GM19372 (cell line): Measurements from ENCODE around the gene CNTNAP5.

Source experiments
- ATAC-seq: cut with Tn5 transposase; IDR thresholded peaks from one replicate; pipeline ENCODE4 v1.9.1; 2021; ENCODE audit warnings: mild to moderate bottlenecking, low read depth, moderate library complexity; ENCODE audit not compliant: unreplicated experiment

CNTNAP5 gene

DNA sequence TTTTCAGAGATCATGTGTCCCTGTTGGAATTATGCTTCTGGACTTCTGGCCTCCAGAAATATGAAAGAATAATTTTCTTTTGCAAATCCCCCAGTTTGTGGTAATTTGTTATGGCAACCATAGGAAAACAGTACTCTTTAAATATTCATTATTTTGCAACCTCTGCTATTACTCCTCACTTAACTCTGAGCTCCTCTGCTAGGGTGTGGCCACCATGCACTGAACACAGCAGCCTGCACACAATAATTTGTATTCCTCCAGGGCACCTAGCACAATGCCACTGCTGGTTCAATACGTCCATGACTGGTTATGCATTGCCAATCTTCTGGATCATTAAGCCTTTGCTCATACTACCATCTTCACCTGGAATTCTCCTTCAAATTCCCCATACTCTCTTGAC, 232.0 kb downstream of the CNTNAP5 start:
- no peak for ATAC-seq

- ATAC-seq = no peak
These were observed 233.2 kb downstream of the CNTNAP5 start for GRCh38 chr2:124258140-124258880.

- no peak for ATAC-seq
These were observed 236.4 kb downstream of the CNTNAP5 start for GRCh38 chr2:124261456-124261855.

- ATAC-seq = no peak
These were observed 239.5 kb downstream of the CNTNAP5 start for GRCh38 chr2:124264551-124265091.

GRCh38 chr2:124267794-124268193, 242.7 kb downstream of the CNTNAP5 start:
- ATAC-seq = no peak

- ATAC-seq = no peak
These were observed 244.3 kb downstream of the CNTNAP5 start for GRCh38 chr2:124269348-124269747.

GRCh38 chr2:124272261-124272841, 247.3 kb downstream of the CNTNAP5 start:
- ATAC-seq = no peak

- no peak for ATAC-seq
These were observed 256.5 kb downstream of the CNTNAP5 start for GRCh38 chr2:124281541-124281940.

- ATAC-seq = no peak
These were observed 258.0 kb downstream of the CNTNAP5 start for GRCh38 chr2:124283096-124283495.

GRCh38 chr2:124286089-124286783, 261.1 kb downstream of the CNTNAP5 start:
- ATAC-seq = no peak

DNA sequence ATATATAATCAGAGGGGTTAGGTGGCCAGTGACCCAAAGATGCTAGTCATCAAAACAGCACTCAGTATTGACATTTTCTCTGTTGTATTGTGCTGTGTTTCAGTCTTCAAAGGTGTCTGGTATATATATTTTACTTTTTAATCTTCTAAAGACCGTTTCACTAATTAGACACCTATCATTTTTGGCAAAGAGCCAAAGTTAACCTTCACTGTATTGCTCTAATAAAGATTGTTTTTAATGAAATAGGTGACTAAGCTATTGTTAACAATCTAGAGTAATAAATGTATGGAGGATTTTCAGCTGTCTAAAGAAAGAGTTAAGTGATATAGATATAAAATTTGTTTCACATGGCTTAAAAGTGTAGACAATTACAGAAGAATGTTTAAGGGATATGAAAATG, 264.0 kb downstream of the CNTNAP5 start:
- ATAC-seq = no peak

DNA sequence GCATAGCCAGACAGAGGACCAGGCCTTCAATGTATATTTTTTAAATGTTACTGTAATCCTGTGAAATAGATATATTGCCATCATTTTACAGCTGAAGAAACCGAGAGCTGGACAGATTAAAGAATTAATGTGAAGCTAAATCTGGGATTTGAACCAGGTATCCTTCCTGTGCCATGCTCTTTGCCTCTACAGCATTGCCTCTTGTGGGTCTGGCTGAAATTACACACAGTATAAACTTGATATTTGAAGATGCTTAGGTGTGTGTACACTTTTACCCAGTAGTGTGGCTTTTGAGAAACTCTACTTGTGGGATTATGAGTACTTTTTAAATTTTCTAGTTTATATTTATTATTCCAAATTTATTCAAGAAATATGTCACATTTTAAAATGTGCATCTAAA, 264.5 kb downstream of the CNTNAP5 start:
- no peak for ATAC-seq

DNA sequence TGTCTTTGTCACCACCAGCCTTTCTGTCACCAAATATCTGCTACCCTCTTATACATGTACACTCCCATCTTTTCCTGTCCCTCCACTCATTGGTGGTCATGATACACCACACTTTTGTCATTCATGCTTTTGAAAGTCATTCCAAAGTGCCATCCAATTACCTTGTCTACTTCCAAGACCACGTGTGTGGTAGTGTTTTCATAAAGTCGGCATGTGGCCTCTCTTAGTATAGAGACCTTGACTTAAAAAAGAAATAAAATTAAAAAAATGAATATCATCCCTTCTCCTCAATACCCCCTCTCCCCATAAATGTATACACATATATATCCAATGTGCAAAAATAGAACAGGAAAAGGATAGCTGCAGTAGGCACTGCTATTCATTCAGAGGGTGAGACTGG, 271.4 kb downstream of the CNTNAP5 start:
- no peak for ATAC-seq

GRCh38 chr2:124301915-124302314, 276.8 kb downstream of the CNTNAP5 start:
- ATAC-seq = no peak

DNA sequence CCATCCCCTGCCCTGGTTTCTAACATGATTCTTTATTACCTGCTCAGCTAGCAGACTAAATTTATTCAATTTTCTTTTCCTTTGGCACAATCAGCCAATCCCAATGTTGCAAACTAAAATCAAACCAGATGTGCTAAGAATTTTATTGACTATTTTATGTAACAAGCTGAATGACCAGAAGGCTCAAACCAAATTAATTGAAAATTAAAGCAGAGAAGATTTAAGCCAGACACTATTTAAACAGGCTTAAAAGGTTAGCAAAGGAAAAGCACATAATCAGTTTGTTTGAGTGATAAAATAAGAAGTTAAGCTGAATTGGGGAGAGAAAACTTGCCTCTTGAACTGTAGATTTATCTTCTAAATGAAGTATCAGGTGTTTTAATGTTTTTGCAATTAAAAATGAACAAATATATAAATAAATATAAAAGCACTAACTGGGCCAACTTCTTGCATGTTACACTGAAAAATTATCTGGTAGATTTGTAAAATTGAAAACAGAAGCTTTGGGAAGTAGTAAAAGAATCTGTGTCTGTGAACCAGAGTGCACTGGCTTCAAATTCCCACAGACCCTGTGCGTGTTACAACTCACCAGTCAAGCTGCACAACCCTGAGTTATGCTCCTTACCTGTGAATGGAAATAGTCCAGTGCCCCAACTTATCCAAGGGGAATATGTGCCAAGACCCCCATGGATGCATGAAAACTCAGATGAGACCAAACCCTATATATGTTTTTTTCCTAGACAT, 283.4 kb downstream of the CNTNAP5 start:
- no peak for ATAC-seq

- ATAC-seq = no peak
These were observed 284.6 kb downstream of the CNTNAP5 start for GRCh38 chr2:124309563-124310138.

DNA sequence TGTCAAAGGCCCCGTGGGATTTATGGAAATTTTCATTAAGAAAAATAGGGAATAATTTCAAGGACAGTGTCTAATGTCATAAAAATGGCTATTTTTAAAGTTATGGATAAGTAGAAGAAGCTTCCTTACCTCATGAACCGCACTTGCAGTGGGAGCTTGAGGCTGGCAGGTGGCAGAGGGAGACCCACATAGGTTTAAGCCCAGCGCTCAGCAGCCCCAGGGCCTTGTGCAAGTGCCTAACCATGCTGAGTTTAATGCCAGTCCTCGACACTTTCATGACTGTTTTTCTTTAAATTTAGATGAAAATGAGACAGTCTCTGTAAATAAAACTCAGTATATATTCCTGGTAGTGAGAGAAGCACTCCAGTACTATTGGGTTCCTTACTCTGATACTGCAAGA, 285.6 kb downstream of the CNTNAP5 start:
- no peak for ATAC-seq

DNA sequence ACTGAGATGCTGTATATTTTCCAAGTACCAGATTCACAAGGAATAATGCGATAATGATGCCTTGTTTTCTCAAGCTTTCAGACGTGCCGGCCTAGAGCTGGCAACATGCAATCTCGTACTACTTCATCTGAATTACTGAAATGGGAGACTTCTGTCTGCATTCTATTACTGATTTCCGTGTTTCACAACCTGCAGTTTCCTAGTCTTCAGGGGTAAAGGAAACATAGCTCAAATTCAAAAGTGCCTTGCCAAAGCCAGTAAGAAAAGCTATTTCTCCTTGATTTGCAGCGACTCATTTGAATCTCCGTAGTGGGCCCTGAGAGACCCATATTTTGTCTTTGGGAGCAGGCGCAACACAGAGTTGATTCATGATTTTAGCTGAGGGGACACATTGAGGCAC, 289.0 kb downstream of the CNTNAP5 start:
- ATAC-seq = no peak

- no peak for ATAC-seq
These were observed 290.3 kb downstream of the CNTNAP5 start for GRCh38 chr2:124315221-124315880.

GRCh38 chr2:124316133-124316532, 291.0 kb downstream of the CNTNAP5 start:
- ATAC-seq = no peak
